K562 (cell line): ENCODE data around the gene AEN. TPM values are rescaled to one million over a fixed set of nuclear protein-coding genes. Genes with fewer than 3 reads are reported as not detected.

Experiments used
- ATAC-seq: fragments of 200-7000 bp; cut with Tn5 transposase; 3 replicates; pipeline ENCODE4 v1.9.1; 2020; ENCODE audit warnings: moderate library complexity
- BruUV-seq: library from RNA; stranded (reverse); fragments of 400-500 nt; replicated peaks from 2 replicates; lab custom pipeline; 2021; lab: Mats Ljungman, UMichigan
- CTCF ChIA-PET: fragments of 300-600 bp; formaldehyde crosslinking; extraction: SDS; loops from one replicate; lab custom pipeline; 2021; ENCODE audit warnings: low intra/inter-chr PET ratio; lab: Yijun Ruan, JAX
- POLR2A ChIA-PET: fragments of 300-600, 350-650 bp; sonication (Branson Sonifier 250); formaldehyde crosslinking; extraction: SDS; loops from one replicate; lab custom pipeline; 2021; ENCODE audit warnings: antibody characterized with exemption, inconsistent platforms; lab: Yijun Ruan, JAX
- DNase-seq, 4 experiments: peaks; one replicate each; pipeline versions ENCODE4 v3.0.0 to v3.0.0-alpha.2; 2011 to 2018; ENCODE audit warnings: low spot score in 3 of 4, mixed read lengths in 3 of 4; ENCODE audit errors: extremely low read depth in 1 of 4
- FAIRE-seq: peaks from 2 replicates; lab custom pipeline; 2011; peaks lifted over from hg19 to GRCh38; lab: Jason Lieb, UNC
- H2AFZ ChIP-seq: 2 replicates; pipeline ENCODE4 v1.6.0; 2011; ENCODE audit warnings: low read depth, low read length, control low read depth, inconsistent platforms
- H3K27ac ChIP-seq: fragments of 200-600 bp; 3 replicates; pipeline ENCODE4 v1.8.0; 2011; ENCODE audit warnings: low read depth, mild to moderate bottlenecking, control low read depth, inconsistent platforms, low read length, moderate library complexity, mixed read lengths; ENCODE audit errors: extremely low read depth
- H3K27me3 ChIP-seq, 2 experiments: fragments of 300-600 bp in 1 of 2; 2 replicates in 1 of 2; 3 replicates in 1 of 2; pipeline versions ENCODE4 v1.6.0 to v1.8.0; 2011; ENCODE audit warnings: inconsistent platforms in 2 of 2, low read length in 2 of 2, mild to moderate bottlenecking in 1 of 2, mixed read lengths in 1 of 2, moderate library complexity in 1 of 2; ENCODE audit not compliant: control insufficient read depth in 2 of 2, insufficient read depth in 2 of 2
- H3K36me3 ChIP-seq: fragments of 300-600 bp; 3 replicates; pipeline ENCODE4 v1.8.0; 2011; ENCODE audit warnings: mild to moderate bottlenecking, low read length, inconsistent platforms; ENCODE audit not compliant: control insufficient read depth, insufficient read depth
- H3K4me1 ChIP-seq, 2 experiments: fragments of 200-600 bp in 1 of 2; replicated peaks in 1 of 2; 2 replicates in 1 of 2; 3 replicates in 1 of 2; pipeline versions ENCODE4 v1.5.1 to v1.8.0; 2011; ENCODE audit warnings: inconsistent platforms in 2 of 2, low read length in 2 of 2, mild to moderate bottlenecking in 1 of 2, mixed read lengths in 1 of 2, moderate library complexity in 1 of 2; ENCODE audit not compliant: control insufficient read depth in 2 of 2, insufficient read depth in 2 of 2
- H3K4me2 ChIP-seq: 2 replicates; pipeline ENCODE4 v1.6.1; 2011; ENCODE audit warnings: low read length, control low read depth, inconsistent platforms, mixed read lengths; ENCODE audit not compliant: insufficient read depth
- H3K4me3 ChIP-seq: fragments of 200-600 bp; sonication (generic), shearing (Covaris generic); 2 replicates; pipeline ENCODE4 v1.5.1; 2016; ENCODE audit warnings: control low read depth, inconsistent platforms
- H3K79me2 ChIP-seq: fragments of 200-600 bp; 3 replicates; pipeline ENCODE4 v1.8.0; 2011; ENCODE audit warnings: low read length, inconsistent platforms; ENCODE audit not compliant: control insufficient read depth, insufficient read depth
- H3K9ac ChIP-seq, 2 experiments: 2 replicates each; pipeline versions ENCODE4 v1.6.0 to v1.6.1; 2011; ENCODE audit warnings: low read depth in 2 of 2, low read length in 2 of 2, control low read depth in 1 of 2, inconsistent platforms in 1 of 2, mild to moderate bottlenecking in 1 of 2, mixed read lengths in 1 of 2; ENCODE audit not compliant: insufficient read depth in 1 of 2
- H3K9me1 ChIP-seq: one replicate; pipeline ENCODE4 v1.6.0; 2011; ENCODE audit warnings: inconsistent platforms, mild to moderate bottlenecking, low read length, moderate library complexity; ENCODE audit not compliant: control insufficient read depth, insufficient read depth
- H3K9me3 ChIP-seq: replicated peaks from 2 replicates; pipeline ENCODE4 v1.5.1; 2011; ENCODE audit warnings: low read depth, low read length, inconsistent platforms; ENCODE audit not compliant: control insufficient read depth, insufficient read depth
- H4K20me1 ChIP-seq: replicated peaks from 2 replicates; pipeline ENCODE4 v1.6.1; 2011; ENCODE audit warnings: low read length, inconsistent platforms, mixed read lengths; ENCODE audit not compliant: control insufficient read depth, insufficient read depth
- POLR2G ChIP-seq: fragments of 200-400 bp; formaldehyde crosslinking; IDR thresholded peaks from 2 replicates; pipeline ENCODE4 v1.6.1; 2017; ENCODE audit warnings: low read depth, mild to moderate bottlenecking, antibody characterized with exemption, low read length, moderate library complexity
- REST ChIP-seq, 2 experiments: fragments of 450-650 bp; formaldehyde crosslinking in 1 of 2; IDR thresholded peaks; 2 replicates each; pipeline versions ENCODE4 v1.4.0 to v1.6.1; 2014 to 2020; ENCODE audit warnings: mild to moderate bottlenecking in 2 of 2, borderline replicate concordance in 1 of 2, low read depth in 1 of 2
- ZNF12 ChIP-seq: sonication (generic); formaldehyde crosslinking; IDR thresholded peaks from 2 replicates; pipeline ENCODE4 v1.4.0; 2020; ENCODE audit warnings: mild to moderate bottlenecking, missing genetic modification reagents
- ZNF436 ChIP-seq: fragments of 250-450, 450-650 bp; sonication (Bioruptor Pico); formaldehyde crosslinking; IDR thresholded peaks from 2 replicates; pipeline ENCODE4 v1.7.0; 2020; ENCODE audit warnings: mild to moderate bottlenecking
- WGBS: fragments of 100-300 bp; shearing (Covaris generic); methylation state at CpG from one replicate; pipeline ENCODE4 v1.1.6; 2016; ENCODE audit warnings: low coverage, mixed read lengths; ENCODE audit not compliant: insufficient coverage; ENCODE audit errors: missing lambda C conversion rate; 5-methylcytosine and 5-hydroxymethylcytosine counted together
- in situ Hi-C: fragments of 300-500 bp; cut with MboI; formaldehyde crosslinking; loops from 4 replicates; pipeline ENCODE4 v1.15.0; 2018; ENCODE audit warnings: inconsistent platforms, mixed read lengths
- intact Hi-C: fragments of 100-400 bp; cut with micrococcal nuclease; formaldehyde crosslinking; loops from 2 replicates; pipeline ENCODE4 v1.14.2; 2022
- polyA plus RNA-seq, 8 experiments: library from polyadenylated mRNA; depleted of rRNA in 4 of 8; stranded (reverse) in 5 of 8; unstranded in 3 of 8; fragments of >200 nt; fragmentation: Nextera tagmentation in 2 of 8; fragmentation: Illumina TruSeq in 1 of 8; extraction: Ambion mirVana in 2 of 8; extraction: Trizol in 1 of 8; gene quantifications; 2 replicates each; pipeline versions ENCODE4 v1.2.1 to v1.2.3, GENCODE V29; 2011 to 2014; ENCODE audit warnings: inconsistent platforms in 1 of 8, missing spikeins in 1 of 8
- total RNA-seq, 7 experiments: library from RNA; depleted of rRNA in 6 of 7; stranded (reverse); fragments of >200 nt in 6 of 7; fragmentation: Illumina TruSeq in 2 of 7; extraction: Trizol in 2 of 7; gene quantifications; 2 replicates each; pipeline versions ENCODE4 v1.2.1 to v1.2.3, GENCODE V29; 2011 to 2021; ENCODE audit warnings: low replicate concordance in 1 of 7

The AEN gene
- total and polyA plus RNA-seq, 9 of the 15 experiments (the other 6 are each of a cell fraction or from before 2014, with no cell fraction given) = 9.0 to 51.0 (median 32.8) TPM

DNA sequence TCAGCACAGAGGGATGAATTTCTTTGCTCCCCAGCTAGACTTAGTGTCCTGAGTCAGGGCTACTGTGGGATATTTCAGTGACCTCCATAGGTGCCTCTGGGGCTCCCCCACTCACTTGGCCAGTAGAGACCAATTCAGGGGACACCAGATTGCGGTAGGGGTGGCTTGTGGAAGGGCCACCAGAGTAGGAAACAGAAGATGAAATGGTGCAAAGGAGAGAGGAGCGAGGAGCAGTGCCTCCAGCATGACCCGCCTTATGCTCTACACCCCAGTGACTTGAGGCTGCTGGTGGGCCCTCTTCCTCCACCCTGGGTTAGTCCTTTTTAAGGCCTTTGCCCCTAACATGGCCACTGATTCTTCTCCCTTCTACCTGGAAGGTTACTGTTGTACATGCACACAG is 2.5 kb downstream of the AEN start:
- no peak for DNase-seq
- POLR2A ChIA-PET = interaction anchor here (0.7 to 1.6 kb wide), 3 partner anchors 15 to 80 kb away, joined by 3 to 4 read pairs (median 3); partner anchors contain the start of gene ISG20
- no TSS peak for BruUV-seq
- in situ Hi-C loops = no loop called here
- H3K36me3 ChIP-seq = peaks cover 57% of the 10 kb centered on the region
- WGBS = 92% methylated on average over 2 of the region's 3 CpGs
- no peaks in the 10 kb centered on the region for H3K27me3 ChIP-seq
- no peak overlapping the region; the same call in 2 of the 3 replicates for H3K27ac ChIP-seq
- peak overlapping the region in 1 of 2 experiments; percentile 47; a peak in 2 of 4 replicates for H3K9ac ChIP-seq
- CTCF ChIA-PET = interaction anchor here (0.8 kb wide), 1 partner anchor 78 kb away, joined by 4 read pairs; no protein-coding TSS in a partner anchor
- TF ChIP-seq ZNF436 (CRISPR knock-in tag) (no peak), ZNF12 (CRISPR knock-in tag) (no peak), POLR2G (no peak), REST (IDR thresholded peaks at IDR 0.05; ENCODE audit: borderline replicate concordance) (no peak), REST (CRISPR knock-in tag; IDR thresholded peaks at IDR 0.05; ENCODE audit: low read depth) (no peak)
- peaks cover 45% of the 10 kb centered on the region for H4K20me1 ChIP-seq
- intact Hi-C loops = no loop called here
- H3K9me3 ChIP-seq = no peaks in the 10 kb centered on the region
- H3K4me2 ChIP-seq = peak overlapping the region; percentile 6; the same call in 1 of the 2 replicates
- peaks cover 14 to 24% of the 10 kb centered on the region in 2 experiments; a peak in 4 of 5 replicates for H3K4me1 ChIP-seq
- no peaks in the 10 kb centered on the region for H3K9me1 ChIP-seq
- no peak overlapping the region for H2AFZ ChIP-seq
- peaks cover 77% of the 10 kb centered on the region for H3K79me2 ChIP-seq
- ATAC-seq = no peak
- FAIRE-seq = no peak
- no peak overlapping the region for H3K4me3 ChIP-seq
